SK-N-SH (cell line): Measurements from ENCODE around the gene TASP1. TPM values are rescaled to one million over a fixed set of nuclear protein-coding genes. Genes with fewer than 3 reads are reported as not detected.
"Not testable (repeated sequence)": the region's sequence is repeated elsewhere in the genome, so short reads cannot be mapped to it uniquely, and the experiment has no call there.

Experiments
- CTCF ChIA-PET: fragments of 300-600, 350-600 bp; formaldehyde crosslinking; extraction: SDS; loops from one replicate; lab custom pipeline; 2021; lab: Yijun Ruan, JAX
- POLR2A ChIA-PET: fragments of 350-600 bp; sonication (Branson Sonifier 250); formaldehyde crosslinking; extraction: SDS; loops from one replicate; lab custom pipeline; 2020; ENCODE audit warnings: antibody characterized with exemption, inconsistent platforms; lab: Yijun Ruan, JAX
- DNase-seq: peaks from one replicate; pipeline ENCODE4 v3.0.0; 2012
- H2AFZ ChIP-seq: fragments of 200-600 bp; sonication (generic); 2 replicates; pipeline ENCODE4 v1.8.1; 2016; ENCODE audit warnings: antibody characterized with exemption, mild to moderate bottlenecking, low read depth
- H3F3A ChIP-seq: fragments of 200-600 bp; sonication (generic); replicated peaks from 2 replicates; pipeline ENCODE3; 2016; ENCODE audit warnings: antibody characterized with exemption, mild to moderate bottlenecking; ENCODE audit not compliant: insufficient read depth
- H3K27ac ChIP-seq, 2 experiments: fragments of 200-500 bp in 1 of 2; fragments of 200-600 bp in 1 of 2; sonication (Bioruptor generic) in 1 of 2; sonication (generic), shearing (Covaris generic) in 1 of 2; 2 replicates each; pipeline versions ENCODE4 v1.5.1 to v1.6.1; 2014 to 2016; ENCODE audit warnings: low read depth in 2 of 2, inconsistent platforms in 1 of 2, low read length in 1 of 2, mild to moderate bottlenecking in 1 of 2, mixed read lengths in 1 of 2
- H3K27me3 ChIP-seq: fragments of 200-600 bp; sonication (generic), shearing (Covaris generic); 2 replicates; pipeline ENCODE4 v1.6.1; 2016; ENCODE audit warnings: mixed run types; ENCODE audit not compliant: insufficient read depth
- H3K36me3 ChIP-seq, 2 experiments: fragments of 200-500 bp in 1 of 2; fragments of 200-600 bp in 1 of 2; sonication (Bioruptor generic) in 1 of 2; sonication (generic) in 1 of 2; replicated peaks in 1 of 2; 2 replicates each; pipeline versions ENCODE3 to v1.5.1; 2014 to 2016; ENCODE audit warnings: low read length in 1 of 2, mild to moderate bottlenecking in 1 of 2; ENCODE audit not compliant: insufficient read depth in 2 of 2, control insufficient read depth in 1 of 2
- H3K4me1 ChIP-seq, 2 experiments: fragments of 200-500 bp in 1 of 2; fragments of 200-600 bp in 1 of 2; sonication (Bioruptor generic) in 1 of 2; sonication (generic), shearing (Covaris generic) in 1 of 2; 2 replicates each; pipeline versions ENCODE4 v1.5.1 to v1.6.1; 2014 to 2016; ENCODE audit warnings: low read depth in 1 of 2, low read length in 1 of 2, mixed run types in 1 of 2; ENCODE audit not compliant: insufficient read depth in 2 of 2, control insufficient read depth in 1 of 2
- H3K4me2 ChIP-seq: fragments of 200-600 bp; sonication (generic), shearing (Covaris generic); 2 replicates; pipeline ENCODE4 v1.6.1; 2017; ENCODE audit warnings: mixed run types
- H3K4me3 ChIP-seq, 2 experiments: fragments of 200-500 bp in 1 of 2; fragments of 200-600 bp in 1 of 2; sonication (Bioruptor generic) in 1 of 2; sonication (generic), shearing (Covaris generic) in 1 of 2; 2 replicates each; pipeline versions ENCODE4 v1.5.1 to v1.8.1; 2014 to 2016; ENCODE audit warnings: low read depth in 2 of 2, inconsistent platforms in 1 of 2, low read length in 1 of 2, mild to moderate bottlenecking in 1 of 2, mixed read lengths in 1 of 2, moderate library complexity in 1 of 2
- H3K79me2 ChIP-seq: fragments of 200-600 bp; sonication (generic); 2 replicates; pipeline ENCODE4 v1.8.1; 2017; ENCODE audit warnings: mild to moderate bottlenecking; ENCODE audit not compliant: insufficient read depth
- H3K9ac ChIP-seq: fragments of 200-600 bp; sonication (generic); 2 replicates; pipeline ENCODE4 v1.6.1; 2017; ENCODE audit warnings: mixed run types
- H3K9me2 ChIP-seq: fragments of 200-600 bp; sonication (generic); 2 replicates; pipeline ENCODE4 v1.6.1; 2017; ENCODE audit warnings: mixed run types
- H3K9me3 ChIP-seq: fragments of 200-600 bp; sonication (generic); 2 replicates; pipeline ENCODE4 v1.6.1; 2017; ENCODE audit warnings: mixed run types, mild to moderate bottlenecking, moderate library complexity
- H4K20me1 ChIP-seq: fragments of 200-600 bp; sonication (generic); 2 replicates; pipeline ENCODE4 v1.6.1; 2017; ENCODE audit warnings: mild to moderate bottlenecking, mixed run types; ENCODE audit not compliant: insufficient read depth
- EZH2phosphoT487 ChIP-seq: fragments of 200-600 bp; sonication (generic); IDR thresholded peaks from 2 replicates; pipeline ENCODE4 v1.6.1; 2017; ENCODE audit warnings: low read depth, mixed run types, mild to moderate bottlenecking, antibody characterized with exemption, moderate library complexity, borderline replicate concordance
- FOSL2 ChIP-seq: IDR thresholded peaks from 2 replicates; pipeline ENCODE4 v1.4.0; 2012; ENCODE audit warnings: low read depth, mild to moderate bottlenecking, moderate library complexity, borderline replicate concordance
- FOXM1 ChIP-seq: IDR thresholded peaks from 2 replicates; pipeline ENCODE4 v1.4.0; 2012; ENCODE audit warnings: low read depth, mild to moderate bottlenecking
- GATA2 ChIP-seq: sonication (generic); formaldehyde crosslinking; IDR thresholded peaks from 2 replicates; pipeline ENCODE4 v1.5.0; 2020; ENCODE audit warnings: mild to moderate bottlenecking, missing genetic modification reagents
- JUND ChIP-seq: IDR thresholded peaks from 2 replicates; pipeline ENCODE4 v1.4.0; 2012
- MAX ChIP-seq: IDR thresholded peaks from 2 replicates; pipeline ENCODE4 v1.4.0; 2012; ENCODE audit warnings: low read depth
- MXI1 ChIP-seq: IDR thresholded peaks from 2 replicates; pipeline ENCODE4 v1.6.1; 2012; ENCODE audit warnings: mild to moderate bottlenecking, low read depth, low read length, improper control_type of control experiment
- NFIC ChIP-seq: IDR thresholded peaks from 2 replicates; pipeline ENCODE4 v1.4.0; 2012; ENCODE audit warnings: borderline replicate concordance
- POLR2AphosphoS5 ChIP-seq: IDR thresholded peaks from 2 replicates; pipeline ENCODE4 v1.6.1; 2012; ENCODE audit warnings: low read depth, low read length
- RCOR1 ChIP-seq: fragments of 150-350 bp; IDR thresholded peaks from 2 replicates; pipeline ENCODE4 v1.6.1; 2017; ENCODE audit warnings: antibody characterized with exemption, low read length
- RXRA ChIP-seq: IDR thresholded peaks from 2 replicates; pipeline ENCODE4 v1.4.0; 2012; ENCODE audit warnings: low read depth, mild to moderate bottlenecking, borderline replicate concordance
- TEAD4 ChIP-seq: IDR thresholded peaks from 2 replicates; pipeline ENCODE4 v1.4.0; 2012; ENCODE audit warnings: mild to moderate bottlenecking, borderline replicate concordance; ENCODE audit not compliant: insufficient read depth
- USF2 ChIP-seq: fragments of 150-350 bp; IDR thresholded peaks from 2 replicates; pipeline ENCODE4 v1.6.1; 2017; ENCODE audit warnings: antibody characterized with exemption, low read length, low read depth, borderline replicate concordance
- YY1 ChIP-seq: IDR thresholded peaks from 2 replicates; pipeline ENCODE4 v1.4.0; 2012; ENCODE audit warnings: low read depth, mild to moderate bottlenecking
- WGBS: methylation state at CpG from one replicate; pipeline ENCODE4 v1.1.6; 2017; ENCODE audit warnings: low lambda C conversion rate; 5-methylcytosine and 5-hydroxymethylcytosine counted together
- polyA plus RNA-seq, 3 experiments: library from polyadenylated mRNA; depleted of rRNA; stranded (reverse); fragments of >200 nt; gene quantifications; 2 replicates each; pipeline ENCODE4 v1.2.3, GENCODE V29; 2012
- TF ChIP-seq, protein P1 (sequence below): IDR thresholded peaks from 2 replicates; pipeline ENCODE4; 2012

Gene TASP1
- polyA plus RNA-seq, 1 of the 3 experiments (the other 2 are of a cell fraction), result 5.9 TPM

- no peak for TF ChIP-seq USF2
- TF ChIP-seq, all 33 proteins: peak for 0
These were observed 153.2 kb downstream of the TASP1 start (continued) for GRCh38 chr20:13485576-13485975.

GRCh38 chr20:13485019-13485418 lies 153.7 kb downstream of the TASP1 start:
- POLR2A ChIA-PET, H3K4me2 ChIP-seq, H3K9me3 ChIP-seq, H3K4me1 ChIP-seq, CTCF ChIA-PET, DNase-seq, H2AFZ ChIP-seq, H3K79me2 ChIP-seq, H3K9ac ChIP-seq, H3K27ac ChIP-seq, H3K9me2 ChIP-seq, H3F3A ChIP-seq, H4K20me1 ChIP-seq, H3K4me3 ChIP-seq, H3K27me3 ChIP-seq: not testable (repeated sequence)
- 97% methylated on average over 1 of the region's 1 CpG for WGBS
- peaks cover 14 to 25% of the 10 kb centered on the region in 2 experiments for H3K36me3 ChIP-seq

DNA sequence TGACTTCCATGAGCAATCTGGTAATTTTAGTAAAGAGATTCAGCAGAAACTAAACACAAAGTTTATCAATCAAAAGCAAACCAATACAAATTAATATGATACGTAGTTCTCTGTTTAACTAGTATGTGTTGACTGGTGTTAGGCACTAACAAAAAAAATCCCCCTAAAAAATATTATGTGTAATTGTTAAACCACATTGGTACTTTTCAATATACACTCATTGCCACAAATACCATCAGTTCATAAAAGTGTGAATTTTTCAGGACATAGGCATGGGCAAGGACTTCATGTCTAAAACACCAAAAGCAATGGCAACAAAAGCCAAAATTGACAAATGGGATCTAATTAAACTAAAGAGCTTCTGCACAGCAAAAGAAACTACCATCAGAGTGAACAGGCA lies 155.3 kb downstream of the TASP1 start:
- 96% methylated on average over 1 of the region's 1 CpG for WGBS
- H3K9ac ChIP-seq, H3K27ac ChIP-seq, H3K9me3 ChIP-seq, H2AFZ ChIP-seq, H3K4me3 ChIP-seq, H3K79me2 ChIP-seq, H3F3A ChIP-seq, H3K27me3 ChIP-seq, H3K4me1 ChIP-seq, H3K4me2 ChIP-seq, H4K20me1 ChIP-seq, DNase-seq, POLR2A ChIA-PET, H3K9me2 ChIP-seq: not testable (repeated sequence)
- CTCF ChIA-PET, result interaction anchor here (1.0 kb wide), 1 partner anchor 23 kb away, joined by 3 read pairs; no protein-coding TSS in a partner anchor
- peaks cover 15 to 31% of the 10 kb centered on the region in 2 experiments for H3K36me3 ChIP-seq

DNA sequence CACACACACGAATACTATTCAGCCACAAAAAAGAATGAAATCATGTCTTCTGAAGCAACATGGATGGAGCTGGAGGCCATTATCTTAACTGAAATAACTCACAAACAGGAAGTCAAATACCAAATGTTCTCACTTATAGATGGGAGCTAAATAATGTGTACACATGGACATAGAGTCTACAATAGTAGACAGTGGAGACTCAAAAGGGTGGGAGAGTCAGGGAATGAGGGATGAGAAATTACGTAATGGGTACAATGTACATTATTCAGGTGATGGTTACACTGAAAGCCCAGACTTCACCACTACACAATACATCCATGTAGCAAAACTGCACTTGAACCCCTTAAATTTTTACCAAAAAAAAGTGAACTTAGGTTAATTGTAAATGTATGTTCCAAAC lies 160.4 kb downstream of the TASP1 start:
- Histone ChIP-seq H4K20me1 (no peaks in the 10 kb centered on the region), H3F3A (no peaks in the 10 kb centered on the region), H3K27ac (no peak overlapping the region), H3K4me1 (no peaks in the 10 kb centered on the region), H3K4me2 (no peak overlapping the region), H3K79me2 (no peaks in the 10 kb centered on the region), H3K9ac (no peak overlapping the region), H3K36me3 (peaks cover 15 to 31% of the 10 kb centered on the region in 2 experiments), H3K27me3 (no peaks in the 10 kb centered on the region), H2AFZ (no peak overlapping the region), H3K4me3 (no peak overlapping the region), H3K9me3 (no peaks in the 10 kb centered on the region), H3K9me2 (no peaks in the 10 kb centered on the region)
- ChIA-PET CTCF (interaction anchor here (1.8 kb wide), 1 partner anchor 18 kb away, joined by 5 read pairs; no protein-coding TSS in a partner anchor), POLR2A (no interaction called here)
- WGBS, result 90% methylated on average over 2 of the region's 2 CpGs
- DNase-seq, result no peak
- TF ChIP-seq MXI1, result no peak
- TF ChIP-seq, protein P1, sequence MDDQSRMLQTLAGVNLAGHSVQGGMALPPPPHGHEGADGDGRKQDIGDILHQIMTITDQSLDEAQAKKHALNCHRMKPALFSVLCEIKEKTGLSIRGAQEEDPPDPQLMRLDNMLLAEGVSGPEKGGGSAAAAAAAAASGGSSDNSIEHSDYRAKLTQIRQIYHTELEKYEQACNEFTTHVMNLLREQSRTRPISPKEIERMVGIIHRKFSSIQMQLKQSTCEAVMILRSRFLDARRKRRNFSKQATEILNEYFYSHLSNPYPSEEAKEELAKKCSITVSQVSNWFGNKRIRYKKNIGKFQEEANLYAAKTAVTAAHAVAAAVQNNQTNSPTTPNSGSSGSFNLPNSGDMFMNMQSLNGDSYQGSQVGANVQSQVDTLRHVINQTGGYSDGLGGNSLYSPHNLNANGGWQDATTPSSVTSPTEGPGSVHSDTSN, result no peak
- TF ChIP-seq RCOR1, result no peak
- TF ChIP-seq YY1, result no peak
- no peak for TF ChIP-seq RXRA
- TF ChIP-seq TEAD4, result no peak
- no peak for TF ChIP-seq FOSL2
- TF ChIP-seq GATA2 (CRISPR knock-in tag), result no peak
- TF ChIP-seq MAX, result no peak
- no peak for TF ChIP-seq POLR2AphosphoS5
- TF ChIP-seq NFIC, result no peak
- TF ChIP-seq JUND, result no peak
- TF ChIP-seq FOXM1, result no peak
- no peak for TF ChIP-seq EZH2phosphoT487
